GM12878 (cell line): ENCODE measurements around the gene PDZRN3. TPM values are rescaled to one million over a fixed set of nuclear protein-coding genes. Genes with fewer than 3 reads are reported as not detected.

ENCODE experiments used
- BACH1 ChIP-seq: fragments of 450-650 bp; IDR thresholded peaks from 2 replicates; pipeline ENCODE4 v1.6.1; 2017; ENCODE audit warnings: mild to moderate bottlenecking, borderline replicate concordance
- CBX5 ChIP-seq: sonication (generic); IDR thresholded peaks from 2 replicates; pipeline ENCODE4 v1.6.1; 2016; ENCODE audit warnings: low read depth, moderate library complexity, mild to moderate bottlenecking, inconsistent platforms
- DPF2 ChIP-seq: fragments of 450-650 bp; IDR thresholded peaks from 2 replicates; pipeline ENCODE4 v1.6.1; 2017; ENCODE audit warnings: mild to moderate bottlenecking
- EED ChIP-seq: sonication (generic); IDR thresholded peaks from 2 replicates; pipeline ENCODE4 v1.6.1; 2016; ENCODE audit warnings: antibody characterized with exemption, low read depth
- ELK1 ChIP-seq: IDR thresholded peaks from 2 replicates; pipeline ENCODE4 v1.6.1; 2012; ENCODE audit warnings: low read depth, low read length, improper control_type of control experiment
- HSF1 ChIP-seq: fragments of 150-350 bp; IDR thresholded peaks from 2 replicates; pipeline ENCODE4 v1.6.1; 2014; ENCODE audit warnings: mild to moderate bottlenecking, low read depth, low read length
- KDM1A ChIP-seq: fragments of 200-600 bp; sonication (generic); IDR thresholded peaks from 2 replicates; pipeline ENCODE4 v1.6.1; 2016; ENCODE audit warnings: borderline replicate concordance
- LARP7 ChIP-seq: fragments of 450-650 bp; IDR thresholded peaks from 2 replicates; pipeline ENCODE4 v1.6.1; 2017; ENCODE audit warnings: mild to moderate bottlenecking
- MAX ChIP-seq: IDR thresholded peaks from 2 replicates; pipeline ENCODE4 v1.6.1; 2012; ENCODE audit warnings: low read depth, low read length, improper control_type of control experiment
- NR2F1 ChIP-seq: fragments of 450-650 bp; conservative IDR thresholded peaks from 2 replicates; pipeline ENCODE4 v1.6.1; 2017; ENCODE audit warnings: mild to moderate bottlenecking
- PBX3 ChIP-seq: IDR thresholded peaks from 2 replicates; pipeline ENCODE4 v1.6.1; 2011; ENCODE audit warnings: mild to moderate bottlenecking, low read depth, low read length, moderate library complexity; ENCODE audit not compliant: insufficient replicate concordance
- PRDM15 ChIP-seq: fragments of 450-650 bp; formaldehyde crosslinking; IDR thresholded peaks from 2 replicates; pipeline ENCODE4 v1.4.0; 2020; ENCODE audit warnings: mild to moderate bottlenecking, moderate library complexity
- SMC3 ChIP-seq: IDR thresholded peaks from 2 replicates; pipeline ENCODE4 v1.6.1; 2011; ENCODE audit warnings: low read length, improper control_type of control experiment, borderline replicate concordance
- STAT1 ChIP-seq: fragments of 450-650 bp; conservative IDR thresholded peaks from 2 replicates; pipeline ENCODE4 v1.6.1; 2014; ENCODE audit warnings: antibody characterized with exemption, mild to moderate bottlenecking
- USF2 ChIP-seq: IDR thresholded peaks from 2 replicates; pipeline ENCODE4 v1.6.1; 2011; ENCODE audit warnings: low read depth, low read length, improper control_type of control experiment, borderline replicate concordance
- YBX1 ChIP-seq: fragments of 450-650 bp; IDR thresholded peaks from 2 replicates; pipeline ENCODE4 v1.6.1; 2016; ENCODE audit warnings: antibody characterized with exemption
- ZNF687 ChIP-seq: fragments of 450-650 bp; IDR thresholded peaks from 2 replicates; pipeline ENCODE4 v1.6.1; 2017; ENCODE audit warnings: mild to moderate bottlenecking, moderate library complexity
- polyA plus RNA-seq, 11 experiments: library from polyadenylated mRNA; depleted of rRNA in 4 of 11; unstranded in 6 of 11; stranded (reverse) in 5 of 11; fragments of >200 nt; fragmentation: Nextera tagmentation in 4 of 11; fragmentation: Illumina TruSeq in 1 of 11; extraction: Ambion mirVana in 4 of 11; extraction: Trizol in 1 of 11; gene quantifications; 1 replicate in 1 of 11; 2 replicates in 10 of 11; pipeline versions ENCODE4 v1.2.1 to v1.2.3, GENCODE V29; 2011 to 2016; ENCODE audit warnings: inconsistent platforms in 2 of 11, missing spikeins in 2 of 11, low read depth in 1 of 11
- total RNA-seq, 4 experiments: library from RNA; depleted of rRNA in 3 of 4; stranded (reverse); fragments of >200 nt in 3 of 4; fragmentation: Illumina TruSeq in 1 of 4; extraction: Trizol in 1 of 4; gene quantifications; 2 replicates each; pipeline versions ENCODE4 v1.2.1 to v1.2.3, GENCODE V29; 2013 to 2021

The PDZRN3 gene
- total and polyA plus RNA-seq, 10 of the 15 experiments (the other 5 are each of a cell fraction or from before 2014, with no cell fraction given) = 0.07 to 0.37 (median 0.12) TPM; not detected in 6

GRCh38 chr3:73449774-73450173 lies 175.0 kb downstream of the PDZRN3 start (continued):
- TF ChIP-seq ZNF687 (no peak), YBX1 (no peak), STAT1 (no peak), MAX (no peak), KDM1A (no peak), LARP7 (no peak), ELK1 (no peak), BACH1 (no peak), SMC3 (no peak), PRDM15 (CRISPR knock-in tag) (no peak), HSF1 (no peak), DPF2 (0 out of 2 replicates have a peak, but pooled peaks have one; percentile 29), USF2 (no peak), NR2F1 (no peak), EED (peak; percentile 88), CBX5 (no peak), PBX3 (no peak)
